IPS DF 4.7 (cell line): ENCODE results near the gene ARHGAP44.
"Not testable (repeated sequence)": the region's sequence is repeated elsewhere in the genome, so short reads cannot be mapped to it uniquely, and the experiment has no call there.

Source experiments
- DNase-seq: peaks from one replicate; pipeline ENCODE4 v3.0.0-alpha.2; 2013; ENCODE audit warnings: low spot score; ENCODE audit errors: extremely low read depth

Gene ARHGAP44

DNA sequence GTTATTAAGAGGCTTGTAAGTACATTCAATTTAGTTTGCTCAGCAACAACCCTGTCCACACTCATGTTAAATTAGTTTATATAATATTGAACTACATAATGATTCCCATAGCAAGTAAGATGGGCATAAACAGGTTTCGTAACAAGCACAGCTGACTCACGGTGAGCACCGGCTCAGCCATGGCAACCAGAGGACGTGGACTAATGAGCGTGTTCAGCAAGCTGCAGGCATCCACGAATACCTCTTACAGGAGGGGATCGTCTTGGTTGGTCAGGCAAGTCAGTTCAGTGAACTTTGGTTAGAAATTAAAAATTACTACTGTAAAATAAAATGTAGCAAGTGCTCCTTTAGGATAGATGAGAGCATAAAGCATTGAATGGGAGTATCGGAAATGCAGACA lies 170.1 kb downstream of the ARHGAP44 start:
- no peak for DNase-seq

GRCh38 chr17:12961655-12962054 lies 172.4 kb downstream of the ARHGAP44 start:
- no peak for DNase-seq

DNA sequence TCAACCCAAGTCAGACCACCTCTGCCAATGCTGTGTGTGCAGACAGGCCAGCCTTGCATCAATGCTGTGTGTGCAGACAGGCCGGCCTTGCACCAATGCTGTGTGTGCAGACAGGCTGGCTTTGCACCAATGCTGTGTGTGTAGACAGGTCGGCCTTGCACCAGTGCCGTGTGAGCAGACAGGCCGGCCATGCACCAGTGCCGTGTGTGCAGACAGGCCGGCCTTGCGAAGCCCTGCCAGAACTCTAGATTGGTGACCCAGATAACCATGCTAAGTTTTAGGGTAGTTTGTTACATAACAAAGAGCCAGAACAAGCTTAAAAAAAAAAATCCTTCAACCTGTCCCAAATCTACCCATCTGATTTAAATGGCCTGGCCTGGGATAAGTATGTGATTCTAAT lies 174.2 kb downstream of the ARHGAP44 start:
- no peak for DNase-seq

DNA sequence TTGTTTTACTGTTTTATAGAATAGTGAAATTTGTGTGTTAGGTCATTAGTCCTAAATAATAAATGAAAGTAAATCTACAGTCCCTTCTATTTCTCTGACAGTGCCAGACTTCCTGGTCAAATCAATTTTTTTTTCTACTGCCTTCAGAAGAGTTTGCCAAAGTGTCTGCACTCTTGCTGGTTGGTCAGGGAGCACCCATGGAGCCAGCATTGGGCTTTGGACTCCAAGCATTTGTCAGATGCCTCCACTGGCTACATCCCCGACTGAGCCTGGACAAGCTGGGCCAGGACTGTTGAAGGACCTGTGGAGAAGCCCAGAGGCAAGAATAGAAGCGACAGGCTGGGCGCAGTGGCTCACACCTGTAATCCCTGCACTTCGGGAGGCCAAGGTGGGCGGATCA lies 174.9 kb downstream of the ARHGAP44 start:
- DNase-seq = no peak

DNA sequence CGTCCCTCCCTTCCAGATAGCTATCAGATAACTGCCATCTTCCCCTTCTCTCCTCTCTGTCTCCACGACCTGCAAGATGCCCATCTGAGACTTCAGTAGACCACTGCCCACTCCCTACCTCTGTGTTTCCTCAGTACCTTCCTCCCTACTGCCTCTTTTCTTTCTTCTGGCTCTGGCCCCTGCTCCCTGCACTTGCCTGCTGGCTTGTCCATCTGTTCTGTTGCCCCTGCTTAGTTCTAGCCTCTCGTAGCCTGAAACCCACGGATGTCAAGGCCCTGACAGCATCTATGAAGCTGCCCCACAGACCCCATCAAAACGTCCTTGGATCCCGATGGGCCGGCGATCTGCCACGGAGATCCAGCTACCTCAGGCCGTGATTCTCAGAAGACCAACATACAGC lies 175.5 kb downstream of the ARHGAP44 start:
- no peak for DNase-seq

- no peak for DNase-seq
Measured at GRCh38 chr17:12965988-12966387, 176.7 kb downstream of the ARHGAP44 start.

DNA sequence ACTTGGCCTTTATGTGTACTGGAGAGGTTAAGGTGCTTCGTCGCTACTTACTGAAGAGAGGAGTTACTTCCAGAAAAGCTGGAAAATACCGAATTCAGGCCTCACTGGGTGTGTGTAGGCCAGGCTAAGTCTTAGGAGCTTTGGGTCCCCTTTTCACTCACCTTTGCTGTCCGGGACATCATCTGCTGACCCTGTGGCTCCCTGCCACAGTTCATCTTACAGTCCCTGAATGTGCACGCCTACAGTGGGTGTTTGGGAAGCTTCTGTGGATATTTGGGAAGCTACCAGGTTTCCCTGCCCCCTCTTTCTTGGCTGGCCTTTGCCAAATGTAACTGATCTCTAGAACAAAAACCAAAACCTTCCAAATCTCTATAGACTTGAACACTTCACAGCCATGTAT lies 177.1 kb downstream of the ARHGAP44 start:
- DNase-seq = no peak

- no peak for DNase-seq
Measured at GRCh38 chr17:12967962-12968361, 178.7 kb downstream of the ARHGAP44 start.

- DNase-seq = no peak
Measured at GRCh38 chr17:12973496-12974004, 184.3 kb downstream of the ARHGAP44 start.

GRCh38 chr17:12974005-12974531 lies 184.8 kb downstream of the ARHGAP44 start:
- no peak for DNase-seq

GRCh38 chr17:12977008-12977751 lies 187.9 kb downstream of the ARHGAP44 start:
- DNase-seq = peak; percentile 9

- not testable (repeated sequence) for DNase-seq
Measured at GRCh38 chr17:12978787-12979186, 189.5 kb downstream of the ARHGAP44 start.

DNA sequence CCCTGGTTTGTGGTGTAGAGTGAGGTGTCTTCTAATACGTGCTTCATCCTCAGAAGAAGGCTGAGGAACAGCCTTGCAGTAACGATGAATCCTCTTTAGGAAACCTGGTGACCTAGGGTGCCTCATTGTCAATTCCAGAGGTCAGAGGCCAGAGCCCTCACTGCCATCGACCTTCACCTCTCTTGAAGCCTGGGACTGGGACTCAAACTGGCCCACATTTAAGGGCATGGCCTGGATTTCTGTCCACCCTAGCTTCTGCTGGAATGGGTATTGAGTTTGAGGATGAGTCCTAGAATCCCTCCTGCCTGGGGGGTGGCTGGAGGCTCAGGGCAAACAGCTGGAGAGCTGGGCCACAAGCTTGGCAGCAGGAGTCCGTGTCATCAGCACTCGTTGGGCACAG lies 189.9 kb downstream of the ARHGAP44 start:
- DNase-seq = no peak

GRCh38 chr17:12979826-12980500 lies 190.7 kb downstream of the ARHGAP44 start:
- DNase-seq = no peak

DNA sequence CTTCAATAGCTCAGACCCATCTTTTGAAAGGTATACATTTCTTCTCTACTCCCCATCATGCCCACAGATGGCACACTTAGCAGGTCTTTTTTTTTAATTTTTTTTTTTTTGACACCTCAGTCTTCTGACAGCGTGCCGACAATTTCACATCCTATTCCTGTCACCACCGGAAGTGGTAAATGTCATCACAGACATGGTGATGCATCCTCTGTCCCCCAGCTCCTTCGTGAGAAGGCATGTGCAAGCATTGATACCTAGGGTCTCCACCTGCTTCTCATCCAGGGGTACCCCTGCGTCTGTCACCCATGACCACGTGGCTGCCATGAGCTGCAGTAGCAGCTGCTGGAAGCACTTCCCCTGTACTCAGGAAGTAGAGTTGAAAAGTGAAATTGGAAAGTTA lies 192.9 kb downstream of the ARHGAP44 start:
- no peak for DNase-seq

DNA sequence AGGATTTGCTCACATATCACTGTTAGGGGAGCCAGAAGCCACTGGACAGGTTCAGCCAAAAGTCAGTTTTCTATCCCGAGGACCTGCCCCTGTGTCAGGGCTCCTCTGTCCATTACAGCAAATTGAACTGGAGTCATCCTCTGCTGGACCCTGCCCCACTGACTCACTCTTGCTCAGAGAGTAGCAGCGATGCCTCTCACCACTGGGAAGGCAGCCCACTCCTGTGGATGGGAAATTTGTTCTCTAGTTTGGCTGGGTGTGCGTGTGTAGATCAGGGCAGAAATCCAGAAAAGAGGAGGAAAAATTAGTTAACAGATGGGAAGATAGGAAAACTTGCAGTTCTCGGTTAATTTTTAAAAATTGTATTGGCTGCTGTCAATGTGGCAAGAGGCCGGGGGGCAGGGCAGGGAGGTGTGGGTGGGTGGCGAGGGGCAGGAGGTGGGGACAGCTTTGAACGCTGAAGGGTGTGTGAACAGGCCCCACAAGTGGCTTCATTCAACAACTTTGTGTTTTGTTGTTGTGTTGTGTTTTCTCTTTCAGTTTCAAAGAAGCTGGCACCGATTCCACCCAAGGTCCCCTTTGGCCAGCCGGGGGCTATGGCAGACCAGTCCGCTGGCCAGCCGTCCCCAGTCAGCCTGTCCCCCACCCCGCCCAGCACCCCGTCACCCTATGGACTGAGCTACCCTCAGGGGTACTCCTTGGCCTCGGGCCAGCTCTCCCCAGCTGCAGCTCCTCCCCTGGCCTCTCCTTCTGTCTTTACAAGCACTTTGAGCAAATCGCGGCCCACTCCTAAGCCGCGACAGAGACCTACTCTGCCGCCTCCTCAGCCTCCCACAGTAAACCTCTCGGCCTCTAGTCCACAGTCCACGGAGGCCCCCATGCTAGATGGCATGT lies 194.9 kb downstream of the ARHGAP44 start:
- no peak for DNase-seq

DNA sequence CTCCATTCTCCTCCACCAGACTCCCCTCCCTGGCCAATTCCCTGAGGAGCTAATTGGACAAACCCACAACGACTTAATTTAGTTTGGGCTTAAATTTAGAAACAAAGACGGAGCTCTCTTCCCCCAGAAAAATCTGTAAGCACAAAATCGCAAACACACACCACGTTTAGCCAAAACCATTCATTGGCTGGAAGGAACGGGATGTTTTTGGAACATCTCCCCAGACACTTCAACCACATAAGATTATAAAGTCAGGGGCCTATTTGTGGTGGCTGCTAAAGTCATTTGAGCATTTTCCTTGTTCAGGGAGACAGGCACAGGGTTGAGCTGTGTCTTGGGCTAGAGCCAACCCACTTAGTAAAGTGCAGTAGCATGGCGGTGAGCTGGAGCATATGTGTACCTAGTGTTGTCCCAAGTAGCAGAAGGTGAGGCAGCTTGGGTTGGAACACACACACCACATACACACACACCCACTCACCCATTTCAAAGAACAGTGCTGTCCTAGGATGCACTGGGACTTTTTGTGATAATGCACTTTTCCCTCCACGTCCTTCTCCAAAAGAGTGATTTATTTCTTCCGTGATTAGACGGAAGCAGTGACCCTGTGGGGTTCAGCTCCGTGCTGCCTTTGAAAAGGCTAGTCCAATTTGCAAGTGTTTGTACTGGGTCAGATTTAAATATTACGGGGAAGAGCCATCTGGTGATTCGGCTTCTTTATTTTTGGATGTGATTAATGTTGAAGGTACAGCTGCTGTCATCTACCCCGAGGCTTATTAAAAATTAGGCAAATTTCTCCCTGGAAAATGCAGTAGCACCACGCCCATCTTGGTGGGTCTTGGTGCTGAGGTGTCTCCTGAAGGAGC lies 196.4 kb downstream of the ARHGAP44 start:
- DNase-seq = no peak

GRCh38 chr17:12987120-12987519 lies 197.8 kb downstream of the ARHGAP44 start:
- DNase-seq = no peak

DNA sequence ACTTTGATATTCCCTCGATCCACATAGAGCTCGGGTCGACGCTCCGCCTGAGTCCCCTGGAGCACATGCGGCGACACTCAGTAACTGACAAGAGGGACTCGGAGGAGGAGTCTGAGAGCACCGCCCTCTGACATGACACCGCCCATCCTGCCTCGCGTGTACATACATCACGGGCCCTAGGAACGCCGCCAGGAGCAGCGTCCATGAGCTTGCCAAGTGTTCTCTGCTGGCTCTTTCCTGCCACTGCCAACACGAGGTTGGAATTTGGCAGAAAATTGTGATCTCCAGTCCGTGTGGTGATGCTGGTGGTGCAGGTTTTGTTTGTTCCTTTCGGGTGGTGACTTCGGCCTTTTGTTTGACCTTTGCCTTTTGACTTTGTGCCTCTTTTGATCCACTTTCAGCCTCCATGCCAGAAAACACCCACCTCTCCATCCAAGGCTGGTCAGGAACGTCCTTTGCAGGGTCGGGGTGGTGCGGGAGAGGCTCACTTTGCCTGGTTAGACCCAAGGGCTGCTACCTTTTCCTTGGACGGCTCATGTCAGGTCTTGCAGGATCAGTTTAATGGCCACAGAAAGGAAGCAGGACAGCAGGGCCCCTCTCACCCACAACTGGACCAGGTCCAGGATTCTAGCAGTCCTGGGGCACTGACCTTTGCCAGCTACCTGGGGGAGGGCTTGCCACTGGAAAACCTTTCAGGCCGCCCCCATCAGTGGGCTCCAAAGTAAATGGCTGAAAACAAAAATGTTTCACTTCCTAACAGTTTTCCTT lies 200.9 kb downstream of the ARHGAP44 start:
- DNase-seq = no peak

GRCh38 chr17:12990926-12991325 lies 201.6 kb downstream of the ARHGAP44 start:
- DNase-seq = no peak
